WTC11 (cell line): ENCODE data around the gene VARS2.

Experiments used
- CBFB ChIP-seq: sonication (generic); formaldehyde crosslinking; IDR thresholded peaks from 2 replicates; pipeline ENCODE4 v1.8.1; 2022; ENCODE audit warnings: mild to moderate bottlenecking, low read depth, missing genetic modification reagents
- ZBTB21 ChIP-seq: sonication (generic); formaldehyde crosslinking; IDR thresholded peaks from 2 replicates; pipeline ENCODE4 v1.8.1; 2023; ENCODE audit warnings: mild to moderate bottlenecking, missing genetic modification reagents, borderline replicate concordance
- TF ChIP-seq, protein P1 (sequence below): sonication (generic); formaldehyde crosslinking; IDR thresholded peaks from 2 replicates; pipeline ENCODE4 v1.8.1; 2023; ENCODE audit warnings: mild to moderate bottlenecking, missing genetic modification reagents, moderate library complexity
- TF ChIP-seq, protein P2 (sequence below): fragments of 200-600 bp; IDR thresholded peaks from 2 replicates; pipeline ENCODE4 v1.8.0; 2022; ENCODE audit warnings: antibody characterized with exemption
- TF ChIP-seq, protein P3 (sequence below): sonication (generic); formaldehyde crosslinking; IDR thresholded peaks from 2 replicates; pipeline ENCODE4 v1.8.1; 2023; ENCODE audit warnings: mild to moderate bottlenecking, missing genetic modification reagents
- TF ChIP-seq, protein P4 (sequence below): sonication (generic); formaldehyde crosslinking; IDR thresholded peaks from 2 replicates; pipeline ENCODE4 v1.8.1; 2022; ENCODE audit warnings: low read depth, missing genetic modification reagents, borderline replicate concordance
- TF ChIP-seq, protein P5 (sequence below): sonication (generic); formaldehyde crosslinking; conservative IDR thresholded peaks from 2 replicates; pipeline ENCODE4 v1.8.1; 2023; ENCODE audit warnings: mild to moderate bottlenecking, low read depth, missing genetic modification reagents, moderate library complexity
- TF ChIP-seq, protein P6 (sequence below): sonication (generic); formaldehyde crosslinking; conservative IDR thresholded peaks from 2 replicates; pipeline ENCODE4 v1.8.1; 2022; ENCODE audit warnings: mild to moderate bottlenecking, missing genetic modification reagents
- TF ChIP-seq, protein P7 (sequence below): sonication (generic); formaldehyde crosslinking; IDR thresholded peaks from 2 replicates; pipeline ENCODE4 v1.8.0; 2022; ENCODE audit warnings: mild to moderate bottlenecking, missing genetic modification reagents
- TF ChIP-seq, protein P8 (sequence below): sonication (generic); formaldehyde crosslinking; IDR thresholded peaks from 2 replicates; pipeline ENCODE4 v1.8.0; 2022; ENCODE audit warnings: mild to moderate bottlenecking, missing genetic modification reagents

DNA sequence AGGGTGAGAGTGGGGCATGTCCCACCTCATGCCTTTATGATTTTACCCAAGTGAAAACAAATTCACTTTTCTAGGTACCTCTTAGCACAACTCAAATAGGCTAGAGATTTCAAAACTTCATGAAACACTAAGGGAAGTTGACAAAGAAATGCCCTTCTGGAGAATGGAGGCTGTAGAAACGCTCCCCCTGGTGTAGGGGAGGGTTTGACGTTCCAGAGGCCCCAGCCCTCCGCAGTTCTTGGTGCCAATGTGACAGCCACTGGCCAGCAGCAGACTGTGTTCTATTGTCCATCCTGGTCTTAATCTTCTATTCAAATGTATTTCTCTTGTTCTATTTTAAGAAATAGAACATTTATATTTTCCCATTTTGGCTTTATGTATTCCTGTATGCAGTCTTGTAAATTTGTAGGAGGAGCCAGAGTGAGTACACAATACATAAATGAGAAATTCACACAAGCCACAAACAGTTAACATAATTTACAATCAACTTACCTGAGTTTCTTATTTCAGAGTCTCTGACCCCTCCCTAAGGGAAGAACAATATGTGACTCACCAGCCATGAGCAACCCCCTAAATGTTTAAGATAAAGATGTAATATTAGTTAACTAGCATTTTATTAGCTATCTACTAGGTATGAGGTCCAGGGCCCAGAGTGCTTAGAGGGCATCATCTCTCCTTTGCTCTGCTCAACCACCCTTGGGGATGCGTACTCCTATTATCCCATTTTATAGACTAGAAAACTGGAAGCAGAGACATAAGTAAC lies 60.6 kb downstream of the VARS2 start:
- no peak for TF ChIP-seq CBFB (CRISPR knock-in tag)
- TF ChIP-seq, protein P1, sequence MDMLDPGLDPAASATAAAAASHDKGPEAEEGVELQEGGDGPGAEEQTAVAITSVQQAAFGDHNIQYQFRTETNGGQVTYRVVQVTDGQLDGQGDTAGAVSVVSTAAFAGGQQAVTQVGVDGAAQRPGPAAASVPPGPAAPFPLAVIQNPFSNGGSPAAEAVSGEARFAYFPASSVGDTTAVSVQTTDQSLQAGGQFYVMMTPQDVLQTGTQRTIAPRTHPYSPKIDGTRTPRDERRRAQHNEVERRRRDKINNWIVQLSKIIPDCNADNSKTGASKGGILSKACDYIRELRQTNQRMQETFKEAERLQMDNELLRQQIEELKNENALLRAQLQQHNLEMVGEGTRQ (CRISPR knock-in tag) = no peak
- TF ChIP-seq, protein P2, sequence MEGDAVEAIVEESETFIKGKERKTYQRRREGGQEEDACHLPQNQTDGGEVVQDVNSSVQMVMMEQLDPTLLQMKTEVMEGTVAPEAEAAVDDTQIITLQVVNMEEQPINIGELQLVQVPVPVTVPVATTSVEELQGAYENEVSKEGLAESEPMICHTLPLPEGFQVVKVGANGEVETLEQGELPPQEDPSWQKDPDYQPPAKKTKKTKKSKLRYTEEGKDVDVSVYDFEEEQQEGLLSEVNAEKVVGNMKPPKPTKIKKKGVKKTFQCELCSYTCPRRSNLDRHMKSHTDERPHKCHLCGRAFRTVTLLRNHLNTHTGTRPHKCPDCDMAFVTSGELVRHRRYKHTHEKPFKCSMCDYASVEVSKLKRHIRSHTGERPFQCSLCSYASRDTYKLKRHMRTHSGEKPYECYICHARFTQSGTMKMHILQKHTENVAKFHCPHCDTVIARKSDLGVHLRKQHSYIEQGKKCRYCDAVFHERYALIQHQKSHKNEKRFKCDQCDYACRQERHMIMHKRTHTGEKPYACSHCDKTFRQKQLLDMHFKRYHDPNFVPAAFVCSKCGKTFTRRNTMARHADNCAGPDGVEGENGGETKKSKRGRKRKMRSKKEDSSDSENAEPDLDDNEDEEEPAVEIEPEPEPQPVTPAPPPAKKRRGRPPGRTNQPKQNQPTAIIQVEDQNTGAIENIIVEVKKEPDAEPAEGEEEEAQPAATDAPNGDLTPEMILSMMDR = no peak
- TF ChIP-seq, protein P3, sequence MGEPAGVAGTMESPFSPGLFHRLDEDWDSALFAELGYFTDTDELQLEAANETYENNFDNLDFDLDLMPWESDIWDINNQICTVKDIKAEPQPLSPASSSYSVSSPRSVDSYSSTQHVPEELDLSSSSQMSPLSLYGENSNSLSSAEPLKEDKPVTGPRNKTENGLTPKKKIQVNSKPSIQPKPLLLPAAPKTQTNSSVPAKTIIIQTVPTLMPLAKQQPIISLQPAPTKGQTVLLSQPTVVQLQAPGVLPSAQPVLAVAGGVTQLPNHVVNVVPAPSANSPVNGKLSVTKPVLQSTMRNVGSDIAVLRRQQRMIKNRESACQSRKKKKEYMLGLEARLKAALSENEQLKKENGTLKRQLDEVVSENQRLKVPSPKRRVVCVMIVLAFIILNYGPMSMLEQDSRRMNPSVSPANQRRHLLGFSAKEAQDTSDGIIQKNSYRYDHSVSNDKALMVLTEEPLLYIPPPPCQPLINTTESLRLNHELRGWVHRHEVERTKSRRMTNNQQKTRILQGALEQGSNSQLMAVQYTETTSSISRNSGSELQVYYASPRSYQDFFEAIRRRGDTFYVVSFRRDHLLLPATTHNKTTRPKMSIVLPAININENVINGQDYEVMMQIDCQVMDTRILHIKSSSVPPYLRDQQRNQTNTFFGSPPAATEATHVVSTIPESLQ (CRISPR knock-in tag) = no peak
- TF ChIP-seq, protein P4, sequence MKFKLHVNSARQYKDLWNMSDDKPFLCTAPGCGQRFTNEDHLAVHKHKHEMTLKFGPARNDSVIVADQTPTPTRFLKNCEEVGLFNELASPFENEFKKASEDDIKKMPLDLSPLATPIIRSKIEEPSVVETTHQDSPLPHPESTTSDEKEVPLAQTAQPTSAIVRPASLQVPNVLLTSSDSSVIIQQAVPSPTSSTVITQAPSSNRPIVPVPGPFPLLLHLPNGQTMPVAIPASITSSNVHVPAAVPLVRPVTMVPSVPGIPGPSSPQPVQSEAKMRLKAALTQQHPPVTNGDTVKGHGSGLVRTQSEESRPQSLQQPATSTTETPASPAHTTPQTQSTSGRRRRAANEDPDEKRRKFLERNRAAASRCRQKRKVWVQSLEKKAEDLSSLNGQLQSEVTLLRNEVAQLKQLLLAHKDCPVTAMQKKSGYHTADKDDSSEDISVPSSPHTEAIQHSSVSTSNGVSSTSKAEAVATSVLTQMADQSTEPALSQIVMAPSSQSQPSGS (CRISPR knock-in tag) = no peak
- TF ChIP-seq, protein P5, sequence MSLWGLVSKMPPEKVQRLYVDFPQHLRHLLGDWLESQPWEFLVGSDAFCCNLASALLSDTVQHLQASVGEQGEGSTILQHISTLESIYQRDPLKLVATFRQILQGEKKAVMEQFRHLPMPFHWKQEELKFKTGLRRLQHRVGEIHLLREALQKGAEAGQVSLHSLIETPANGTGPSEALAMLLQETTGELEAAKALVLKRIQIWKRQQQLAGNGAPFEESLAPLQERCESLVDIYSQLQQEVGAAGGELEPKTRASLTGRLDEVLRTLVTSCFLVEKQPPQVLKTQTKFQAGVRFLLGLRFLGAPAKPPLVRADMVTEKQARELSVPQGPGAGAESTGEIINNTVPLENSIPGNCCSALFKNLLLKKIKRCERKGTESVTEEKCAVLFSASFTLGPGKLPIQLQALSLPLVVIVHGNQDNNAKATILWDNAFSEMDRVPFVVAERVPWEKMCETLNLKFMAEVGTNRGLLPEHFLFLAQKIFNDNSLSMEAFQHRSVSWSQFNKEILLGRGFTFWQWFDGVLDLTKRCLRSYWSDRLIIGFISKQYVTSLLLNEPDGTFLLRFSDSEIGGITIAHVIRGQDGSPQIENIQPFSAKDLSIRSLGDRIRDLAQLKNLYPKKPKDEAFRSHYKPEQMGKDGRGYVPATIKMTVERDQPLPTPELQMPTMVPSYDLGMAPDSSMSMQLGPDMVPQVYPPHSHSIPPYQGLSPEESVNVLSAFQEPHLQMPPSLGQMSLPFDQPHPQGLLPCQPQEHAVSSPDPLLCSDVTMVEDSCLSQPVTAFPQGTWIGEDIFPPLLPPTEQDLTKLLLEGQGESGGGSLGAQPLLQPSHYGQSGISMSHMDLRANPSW (CRISPR knock-in tag) = no peak
- TF ChIP-seq, protein P6, sequence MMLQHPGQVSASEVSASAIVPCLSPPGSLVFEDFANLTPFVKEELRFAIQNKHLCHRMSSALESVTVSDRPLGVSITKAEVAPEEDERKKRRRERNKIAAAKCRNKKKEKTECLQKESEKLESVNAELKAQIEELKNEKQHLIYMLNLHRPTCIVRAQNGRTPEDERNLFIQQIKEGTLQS (CRISPR knock-in tag) = no peak
- no peak for TF ChIP-seq ZBTB21 (CRISPR knock-in tag)
- TF ChIP-seq, protein P7, sequence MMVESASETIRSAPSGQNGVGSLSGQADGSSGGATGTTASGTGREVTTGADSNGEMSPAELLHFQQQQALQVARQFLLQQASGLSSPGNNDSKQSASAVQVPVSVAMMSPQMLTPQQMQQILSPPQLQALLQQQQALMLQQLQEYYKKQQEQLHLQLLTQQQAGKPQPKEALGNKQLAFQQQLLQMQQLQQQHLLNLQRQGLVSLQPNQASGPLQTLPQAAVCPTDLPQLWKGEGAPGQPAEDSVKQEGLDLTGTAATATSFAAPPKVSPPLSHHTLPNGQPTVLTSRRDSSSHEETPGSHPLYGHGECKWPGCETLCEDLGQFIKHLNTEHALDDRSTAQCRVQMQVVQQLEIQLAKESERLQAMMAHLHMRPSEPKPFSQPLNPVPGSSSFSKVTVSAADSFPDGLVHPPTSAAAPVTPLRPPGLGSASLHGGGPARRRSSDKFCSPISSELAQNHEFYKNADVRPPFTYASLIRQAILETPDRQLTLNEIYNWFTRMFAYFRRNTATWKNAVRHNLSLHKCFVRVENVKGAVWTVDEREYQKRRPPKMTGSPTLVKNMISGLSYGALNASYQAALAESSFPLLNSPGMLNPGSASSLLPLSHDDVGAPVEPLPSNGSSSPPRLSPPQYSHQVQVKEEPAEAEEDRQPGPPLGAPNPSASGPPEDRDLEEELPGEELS (CRISPR knock-in tag) = no peak
- TF ChIP-seq, protein P8, sequence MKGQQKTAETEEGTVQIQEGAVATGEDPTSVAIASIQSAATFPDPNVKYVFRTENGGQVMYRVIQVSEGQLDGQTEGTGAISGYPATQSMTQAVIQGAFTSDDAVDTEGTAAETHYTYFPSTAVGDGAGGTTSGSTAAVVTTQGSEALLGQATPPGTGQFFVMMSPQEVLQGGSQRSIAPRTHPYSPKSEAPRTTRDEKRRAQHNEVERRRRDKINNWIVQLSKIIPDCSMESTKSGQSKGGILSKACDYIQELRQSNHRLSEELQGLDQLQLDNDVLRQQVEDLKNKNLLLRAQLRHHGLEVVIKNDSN (CRISPR knock-in tag) = no peak
